GM08714 (cell line): Measurements from ENCODE around the gene IQCH.

Source experiments
- H3K4me3 ChIP-seq: fragments of 200-500 bp; sonication (Bioruptor generic); 2 replicates; pipeline ENCODE4 v1.5.1; 2014; ENCODE audit warnings: mild to moderate bottlenecking, low read length, inconsistent platforms
- ZNF274 ChIP-seq: IDR thresholded peaks from 2 replicates; pipeline ENCODE4 v1.6.1; 2012; ENCODE audit warnings: mild to moderate bottlenecking, low read depth, low read length

IQCH gene

DNA sequence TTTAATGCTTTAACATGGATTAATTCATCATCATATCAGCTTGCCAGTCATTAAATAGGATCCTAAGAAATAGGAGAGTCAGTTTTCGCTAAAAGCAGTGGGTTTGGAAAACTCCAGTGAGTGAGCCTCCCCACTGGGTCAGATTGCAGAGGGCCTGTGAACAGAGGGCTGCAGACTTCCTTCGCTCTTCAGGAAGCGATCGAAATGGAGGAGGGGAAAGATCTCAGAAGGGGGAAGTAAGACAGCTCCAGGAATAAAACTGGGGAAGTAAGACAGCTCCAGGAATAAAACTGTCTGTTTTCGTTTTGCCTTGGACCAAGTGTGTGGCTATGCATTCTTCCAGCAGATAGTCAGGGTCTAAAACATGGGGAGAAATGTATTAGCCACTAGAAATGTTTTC lies 141.5 kb downstream of the IQCH start:
- no peak overlapping the region for H3K4me3 ChIP-seq

DNA sequence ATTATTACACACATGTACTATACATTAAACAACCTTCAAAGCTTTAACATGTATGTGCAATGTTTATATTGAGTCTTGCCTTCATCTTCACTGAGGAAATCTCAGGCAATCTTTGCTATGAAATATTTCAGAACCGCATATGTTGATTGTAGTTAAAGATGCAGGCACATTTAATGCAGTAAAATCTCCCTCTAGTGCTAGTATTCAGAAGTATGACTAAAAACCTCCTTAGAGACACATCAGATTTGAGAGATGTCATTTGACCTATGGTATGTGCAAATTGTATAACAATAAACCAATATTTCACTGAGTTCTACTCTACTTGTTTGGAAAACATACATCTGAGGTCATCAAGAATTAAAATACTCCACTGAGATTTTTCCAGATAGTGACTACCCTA lies 142.6 kb downstream of the IQCH start:
- H3K4me3 ChIP-seq = no peak overlapping the region
- no peak for TF ChIP-seq ZNF274

More for the DNA sequence above, 141.5 kb downstream of the IQCH start:
- no peak for TF ChIP-seq ZNF274

DNA sequence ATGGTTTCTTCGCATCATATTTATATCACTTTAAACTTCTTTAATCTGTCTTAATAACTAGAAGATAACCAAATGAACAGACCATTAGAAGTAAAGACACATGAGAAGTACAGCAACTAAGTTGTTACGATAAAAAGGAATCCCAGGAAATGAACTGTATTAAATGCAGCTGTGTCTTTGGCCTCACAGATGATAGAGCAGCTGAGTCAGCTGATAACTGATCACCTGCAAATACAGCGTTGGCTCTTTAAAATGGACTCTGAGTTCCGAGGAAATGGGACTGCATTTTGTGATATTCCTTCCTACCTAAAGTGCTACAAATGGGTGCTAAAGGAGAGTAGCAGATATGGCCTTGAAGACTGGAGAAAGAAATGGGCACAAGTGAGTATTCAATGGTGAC lies 145.3 kb downstream of the IQCH start:
- no peak overlapping the region for H3K4me3 ChIP-seq
- no peak for TF ChIP-seq ZNF274

DNA sequence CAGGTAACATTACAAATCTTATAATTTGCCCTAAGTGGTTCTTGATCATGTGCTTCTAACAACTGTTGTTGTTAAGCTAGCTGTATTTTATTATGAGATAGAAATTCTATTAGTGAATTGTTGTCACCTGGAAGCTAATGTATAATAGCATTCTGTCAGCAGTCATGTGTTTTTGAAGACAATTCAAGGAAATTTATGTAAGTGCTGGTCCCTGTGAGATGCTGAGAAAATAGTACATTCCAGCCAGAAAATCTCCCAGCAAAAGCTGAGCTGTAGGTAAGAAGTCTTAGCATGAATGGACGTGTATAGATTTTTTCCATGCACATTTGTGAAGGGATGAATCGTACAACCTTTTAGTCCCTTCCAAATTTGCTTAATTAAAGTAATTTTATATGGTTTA lies 146.3 kb downstream of the IQCH start:
- TF ChIP-seq ZNF274 = no peak
- H3K4me3 ChIP-seq = no peak overlapping the region

DNA sequence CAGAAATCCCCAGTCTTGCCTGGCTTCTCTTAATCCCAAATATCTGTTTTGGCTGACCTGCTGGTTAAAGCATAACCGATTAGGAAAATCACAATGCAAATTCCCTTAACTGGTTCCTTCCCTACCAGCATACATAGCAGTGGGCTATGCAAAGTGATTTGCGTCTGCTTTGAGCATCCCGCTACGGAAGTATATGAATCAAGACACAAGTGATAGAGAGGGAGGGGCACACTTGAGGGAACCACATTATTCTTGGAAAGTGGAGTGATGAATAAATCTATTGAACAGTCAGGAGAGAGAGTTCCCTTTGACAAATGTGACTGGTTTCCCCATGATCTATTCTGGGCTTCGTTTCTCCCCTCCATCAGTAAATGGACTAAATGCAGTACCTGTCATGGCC lies 146.8 kb downstream of the IQCH start:
- no peak for TF ChIP-seq ZNF274

DNA sequence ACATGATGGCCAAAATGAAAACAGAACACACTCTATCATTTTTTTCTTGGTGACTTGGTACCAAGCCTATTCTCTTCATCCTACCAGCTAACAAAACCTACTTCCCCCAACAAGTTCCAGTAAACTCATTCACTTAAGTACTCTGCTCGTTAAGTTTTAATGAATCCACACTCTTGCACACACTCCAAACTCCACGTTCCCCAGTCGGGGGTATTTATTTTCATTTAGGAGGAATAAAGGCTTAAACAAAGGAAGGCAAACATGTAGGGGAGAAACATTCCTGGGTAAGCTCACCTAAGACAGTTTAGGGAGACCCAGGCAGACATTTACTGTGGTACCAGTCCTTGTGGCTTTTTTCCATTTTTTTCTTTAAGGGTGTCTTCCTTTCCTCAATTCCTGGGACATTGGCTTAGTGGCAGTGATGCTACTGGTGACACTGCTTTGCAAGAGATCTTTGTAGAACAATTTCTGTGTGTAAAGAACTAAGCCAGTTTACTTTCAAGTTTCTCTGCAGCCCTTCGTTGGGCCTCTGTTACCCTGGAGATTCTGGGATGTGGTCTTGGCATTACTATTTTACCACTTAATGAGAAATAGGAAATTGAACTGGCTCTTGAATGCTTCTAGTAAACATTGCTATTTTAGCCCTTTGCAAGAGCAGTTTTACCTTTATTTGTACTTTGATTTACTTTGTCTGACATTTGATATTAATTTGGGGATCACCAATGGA lies 149.0 kb downstream of the IQCH start:
- no peak overlapping the region for H3K4me3 ChIP-seq
- no peak for TF ChIP-seq ZNF274

More for the DNA sequence above, 146.8 kb downstream of the IQCH start:
- no peak overlapping the region for H3K4me3 ChIP-seq

DNA sequence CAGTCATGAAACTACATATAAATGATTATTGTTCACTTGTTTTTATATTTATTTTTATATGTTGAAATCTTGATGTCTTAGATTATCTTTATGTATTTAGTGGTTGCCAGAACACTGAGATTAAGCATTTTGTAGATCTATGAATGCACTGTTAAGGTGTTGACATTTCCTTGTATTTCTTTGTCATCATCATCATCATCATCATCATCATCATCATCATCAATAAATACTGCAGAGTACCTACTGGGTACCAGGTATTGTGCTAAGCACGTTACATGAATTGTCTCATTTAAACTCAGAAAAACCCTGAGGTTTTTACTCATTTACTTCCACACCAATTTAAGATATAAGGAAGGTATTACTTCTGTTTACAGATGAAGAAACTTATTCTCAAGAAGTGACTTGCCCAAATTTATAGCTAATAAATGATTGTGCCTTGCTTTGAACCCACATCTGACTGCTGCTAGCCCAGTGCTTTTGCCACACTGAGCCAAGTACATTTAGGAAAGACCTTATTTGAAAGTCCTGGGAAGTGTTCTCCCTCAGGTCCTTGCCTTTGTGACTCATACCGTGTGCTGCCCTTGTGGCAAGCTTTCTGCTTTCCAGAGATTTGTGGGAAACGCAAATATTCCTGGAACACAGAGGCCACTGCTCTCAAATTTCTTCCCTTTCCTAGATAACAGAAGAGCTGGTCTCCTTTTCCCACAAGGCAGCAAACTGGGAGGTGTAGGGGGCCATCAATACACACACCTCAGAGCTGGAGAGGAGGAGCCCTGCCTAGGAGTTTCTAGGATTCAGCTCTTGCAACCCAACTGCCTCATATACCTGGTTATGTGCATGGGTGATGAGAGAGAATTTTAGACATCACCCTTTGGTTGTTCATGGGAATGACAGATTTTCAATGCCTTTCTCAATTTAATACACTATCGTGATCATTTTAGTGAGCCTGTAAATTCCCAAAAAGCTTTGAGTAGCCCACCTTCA lies 150.9 kb downstream of the IQCH start:
- H3K4me3 ChIP-seq = no peak overlapping the region
- TF ChIP-seq ZNF274 = no peak

DNA sequence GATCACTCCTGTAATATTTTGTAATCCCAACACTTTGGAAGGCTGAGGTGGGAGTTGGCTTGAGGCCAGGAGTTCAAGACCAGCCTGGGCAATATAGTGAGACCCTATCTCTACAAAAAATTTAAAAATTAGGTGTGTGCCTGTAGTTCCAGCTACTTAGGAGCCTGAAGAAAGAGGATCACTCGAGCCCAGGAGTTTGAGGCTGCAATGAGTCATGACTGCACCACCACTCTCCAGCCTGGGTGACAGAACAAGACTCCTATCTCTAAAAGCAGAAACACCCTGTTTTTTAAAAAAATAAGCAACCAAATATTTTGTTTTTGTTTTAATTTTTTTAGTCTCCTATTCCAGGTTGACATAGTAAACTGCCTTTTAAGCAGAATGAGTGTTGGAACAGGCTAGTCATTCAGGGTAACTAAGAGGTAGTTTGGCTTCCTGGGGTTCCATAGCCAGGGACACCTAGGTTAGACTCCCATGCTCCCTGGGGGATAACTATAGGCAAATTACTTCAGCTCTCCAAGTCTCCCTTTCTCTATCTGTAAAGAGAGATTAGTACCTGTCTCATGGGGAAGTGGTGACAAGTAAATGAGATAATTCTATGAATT lies 151.8 kb downstream of the IQCH start:
- no peak overlapping the region for H3K4me3 ChIP-seq
- no peak for TF ChIP-seq ZNF274

DNA sequence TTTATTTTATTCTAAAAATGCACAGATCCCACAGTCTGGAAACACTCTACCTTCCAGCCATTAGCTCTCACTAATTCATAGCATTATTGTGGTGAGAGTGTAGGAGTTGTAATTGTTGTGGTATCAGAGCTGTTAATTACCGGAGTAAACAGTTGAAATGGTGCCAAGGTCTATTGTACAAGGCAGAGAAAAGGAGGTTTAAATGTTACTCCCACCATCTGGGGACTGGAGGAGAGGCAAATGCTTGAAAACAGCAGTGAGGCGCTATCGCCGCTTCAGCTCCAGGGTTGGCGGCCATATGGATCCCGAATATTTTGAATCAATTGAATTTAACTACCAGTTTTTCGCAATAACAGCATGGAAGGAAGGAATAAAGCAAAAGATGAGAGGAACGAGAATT lies 153.2 kb downstream of the IQCH start:
- no peak overlapping the region for H3K4me3 ChIP-seq
- TF ChIP-seq ZNF274 = no peak

DNA sequence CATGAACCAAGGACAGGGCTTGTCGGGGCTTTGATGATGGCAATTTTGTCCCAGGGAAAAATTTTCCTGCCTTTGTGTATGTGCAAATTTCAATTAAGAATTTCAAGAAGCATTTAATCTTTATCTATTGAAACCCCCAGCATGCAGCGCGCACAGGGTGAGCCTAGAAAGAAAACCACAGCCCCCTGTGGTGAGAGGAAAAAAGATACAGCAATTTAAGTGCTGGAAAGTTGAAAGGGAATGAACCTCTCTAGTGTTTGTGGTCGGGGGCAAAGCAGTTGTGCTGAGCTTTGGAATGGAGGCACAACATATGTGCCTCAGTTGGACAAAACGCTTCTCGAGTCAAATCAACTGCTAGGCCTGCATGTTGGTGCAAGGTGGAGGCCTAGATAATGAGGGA lies 154.6 kb downstream of the IQCH start:
- no peak overlapping the region for H3K4me3 ChIP-seq
- no peak for TF ChIP-seq ZNF274

DNA sequence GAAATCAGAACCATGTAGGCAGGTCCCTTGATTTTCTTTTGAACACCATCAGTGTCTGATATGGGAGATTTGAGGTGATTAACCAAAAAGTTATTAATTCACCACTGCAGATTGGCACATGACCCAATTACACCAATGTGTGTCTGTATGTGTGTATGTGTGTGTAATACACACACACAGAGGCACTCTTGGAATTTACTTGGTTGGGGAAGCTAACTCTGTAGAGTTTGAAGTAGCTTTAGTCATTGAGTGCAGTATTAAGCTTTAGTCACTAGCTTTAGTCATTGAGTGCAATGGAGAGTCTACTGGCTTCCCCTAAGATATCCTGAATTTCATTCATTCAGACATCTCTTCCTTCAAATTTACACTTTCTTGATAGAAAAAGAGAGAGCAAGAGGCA lies 156.9 kb downstream of the IQCH start:
- no peak for TF ChIP-seq ZNF274
- H3K4me3 ChIP-seq = no peak overlapping the region

DNA sequence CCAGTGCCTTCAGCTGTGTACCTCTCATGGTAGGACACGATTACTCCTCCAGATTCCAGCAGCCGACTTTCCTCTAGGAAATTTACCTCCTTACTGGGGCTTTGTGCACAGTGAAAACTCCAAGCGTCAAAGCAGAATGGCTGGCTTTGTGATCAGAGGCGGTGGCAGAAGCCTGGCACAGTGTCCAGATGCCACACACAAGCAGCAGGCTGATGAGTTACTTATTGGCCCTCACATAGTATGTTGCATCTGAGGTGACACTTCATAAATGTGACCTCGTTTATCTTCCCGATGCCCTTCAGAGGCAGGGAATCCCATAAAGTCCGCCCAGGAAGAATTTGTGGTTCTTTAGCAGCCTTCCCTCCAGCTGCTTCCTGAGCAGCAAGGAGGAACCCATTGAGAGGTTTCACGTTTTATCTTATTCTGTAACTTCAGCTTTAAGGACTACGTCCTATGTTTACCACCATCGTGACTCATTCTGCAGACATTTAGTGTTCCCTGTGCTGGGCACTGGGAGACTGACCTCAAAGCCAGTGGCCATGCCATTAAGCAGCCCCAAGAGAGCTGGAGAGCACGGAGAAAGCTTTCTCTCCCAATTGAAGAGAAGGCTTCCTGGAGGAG lies 159.3 kb downstream of the IQCH start:
- no peak overlapping the region for H3K4me3 ChIP-seq

DNA sequence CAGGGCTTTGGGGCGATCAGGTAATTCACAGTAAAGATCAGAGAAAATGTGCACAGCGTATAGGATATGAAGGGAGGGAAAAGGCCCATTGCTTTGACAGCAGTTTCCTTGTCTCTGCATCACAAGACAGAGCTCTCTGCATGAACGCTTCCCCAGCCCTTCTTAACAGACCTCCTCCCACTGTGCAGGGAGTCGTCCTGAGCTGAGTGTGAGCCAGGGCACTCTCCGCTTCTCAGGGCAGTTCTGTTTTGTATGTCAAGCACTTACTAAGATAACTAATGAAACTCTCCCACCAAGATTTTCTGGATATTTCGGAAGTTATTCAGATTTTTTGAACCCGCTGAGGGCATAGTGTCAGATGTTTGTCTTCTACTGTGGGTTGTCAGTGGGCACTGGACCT lies 160.6 kb downstream of the IQCH start:
- H3K4me3 ChIP-seq = no peak overlapping the region
- TF ChIP-seq ZNF274 = no peak

More for the DNA sequence above, 159.3 kb downstream of the IQCH start:
- TF ChIP-seq ZNF274 = no peak

DNA sequence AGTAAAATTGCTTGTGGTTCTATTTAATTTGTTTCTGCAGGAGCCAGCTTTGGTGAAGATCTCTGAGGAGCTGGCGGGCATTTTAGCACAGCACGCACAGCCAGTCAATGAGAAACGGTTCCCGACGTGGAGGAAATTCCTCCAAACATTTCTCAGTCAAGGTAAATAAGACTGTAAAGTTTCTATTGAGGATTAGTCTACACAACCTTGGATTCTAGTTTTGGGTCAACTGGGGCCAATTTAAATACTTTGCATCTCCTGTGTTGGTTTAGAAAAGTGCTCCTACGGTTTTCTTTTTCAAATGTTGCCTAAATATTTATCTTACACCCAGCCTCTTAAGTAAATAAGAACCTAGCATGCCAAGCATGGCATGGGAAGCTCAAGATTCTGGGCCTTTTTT lies 162.3 kb downstream of the IQCH start:
- H3K4me3 ChIP-seq = no peak overlapping the region
- no peak for TF ChIP-seq ZNF274
